Epithelial cell of prostate (primary cell): ENCODE measurements around the gene UFL1.

Experiments used
- DNase-seq: peaks from one replicate; pipeline ENCODE4 v3.0.0-alpha.2; 2011; ENCODE audit warnings: low read depth, low spot score
- H3K27ac ChIP-seq: fragments of 450-650 bp; 2 replicates; pipeline ENCODE4 v1.5.1; 2017; ENCODE audit warnings: mild to moderate bottlenecking

The UFL1 gene

GRCh38 chr6:96570053-96570452 lies 48.4 kb downstream of the UFL1 start:
- no peak overlapping the region for H3K27ac ChIP-seq
- no peak for DNase-seq

- no peak for DNase-seq
- no peak overlapping the region for H3K27ac ChIP-seq
These were observed 49.9 kb downstream of the UFL1 start for GRCh38 chr6:96571551-96571950.

- no peak for DNase-seq
- H3K27ac ChIP-seq = no peak overlapping the region
These were observed 53.8 kb downstream of the UFL1 start for GRCh38 chr6:96575359-96575758.

GRCh38 chr6:96576221-96576620 lies 54.6 kb downstream of the UFL1 start:
- no peak for DNase-seq

GRCh38 chr6:96582021-96582420 lies 60.4 kb downstream of the UFL1 start:
- DNase-seq = no peak
- no peak overlapping the region for H3K27ac ChIP-seq

More at GRCh38 chr6:96576221-96576620, 54.6 kb downstream of the UFL1 start:
- no peak overlapping the region for H3K27ac ChIP-seq

- H3K27ac ChIP-seq = no peak overlapping the region
- DNase-seq = no peak
These were observed 60.8 kb downstream of the UFL1 start for GRCh38 chr6:96582436-96582835.

GRCh38 chr6:96604420-96604819 lies 82.8 kb downstream of the UFL1 start:
- no peak overlapping the region for H3K27ac ChIP-seq
- DNase-seq = no peak
